Skeletal muscle tissue (tissue), 4 donors: ENCODE data around the gene TNFAIP8L3. TPM values are rescaled to one million over a fixed set of nuclear protein-coding genes. Genes with fewer than 3 reads are reported as not detected.

Experiments
- H3K27ac ChIP-seq: one replicate; pipeline ENCODE4 v1.7.0; 2013; ENCODE audit warnings: mild to moderate bottlenecking, low read depth, low read length, inconsistent platforms
- H3K27me3 ChIP-seq, 3 donors: one replicate each; pipeline ENCODE4 v1.7.0; 2013; ENCODE audit warnings: low read length in 3 of 3; ENCODE audit not compliant: control insufficient read depth in 3 of 3, insufficient read depth in 3 of 3
- H3K36me3 ChIP-seq, 3 donors: one replicate each; pipeline ENCODE4 v1.7.0; 2013; ENCODE audit warnings: low read length in 3 of 3; ENCODE audit not compliant: control insufficient read depth in 3 of 3, insufficient read depth in 3 of 3
- H3K4me1 ChIP-seq, 3 donors: one replicate each; pipeline ENCODE4 v1.7.0; 2013; ENCODE audit warnings: low read length in 3 of 3, mild to moderate bottlenecking in 3 of 3; ENCODE audit not compliant: control insufficient read depth in 3 of 3, insufficient read depth in 3 of 3
- H3K4me3 ChIP-seq, 3 donors: one replicate each; pipeline ENCODE4 v1.7.0; 2013; ENCODE audit warnings: low read length in 3 of 3
- H3K9ac ChIP-seq, 3 donors: one replicate each; pipeline ENCODE4 v1.7.0; 2013; ENCODE audit warnings: low read length in 3 of 3, mild to moderate bottlenecking in 3 of 3, moderate library complexity in 2 of 3, low read depth in 1 of 3
- H3K9me3 ChIP-seq, 3 donors: one replicate each; pipeline ENCODE4 v1.7.0; 2013; ENCODE audit warnings: low read length in 3 of 3; ENCODE audit not compliant: control insufficient read depth in 3 of 3
- total RNA-seq: library from RNA; depleted of rRNA; stranded (reverse); fragments of >200 nt; gene quantifications from one replicate; pipeline ENCODE4 v1.2.3, GENCODE V29; 2014
- donor health status: Osteomylitis.

TNFAIP8L3 gene
- total RNA-seq, 1 donor from 2014 or later: 2.1 TPM

DNA sequence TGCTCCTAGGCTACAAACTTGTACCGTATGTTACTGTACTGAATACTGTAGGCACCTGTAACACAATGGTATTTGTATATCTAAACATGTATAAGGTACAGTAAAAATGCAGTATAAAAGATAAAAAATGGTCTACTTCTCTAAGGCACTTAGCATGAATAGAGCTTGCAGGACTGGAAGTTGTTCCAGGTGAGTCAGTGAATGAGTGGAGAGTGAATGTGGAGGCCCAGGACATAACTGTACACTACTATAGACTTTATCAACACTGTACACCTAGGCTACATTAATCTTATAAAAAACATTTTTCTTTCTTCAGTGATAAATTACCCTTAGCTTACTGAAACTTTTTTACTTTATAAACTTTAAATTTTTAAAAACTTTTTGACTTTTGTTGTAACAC is 12.5 kb downstream of the TNFAIP8L3 start:
- no peaks in the 10 kb centered on the region for H3K27me3 ChIP-seq
- no peak overlapping the region for H3K9ac ChIP-seq
- no peak overlapping the region for H3K27ac ChIP-seq
- no peaks in the 10 kb centered on the region for H3K36me3 ChIP-seq
- H3K4me3 ChIP-seq: no peak overlapping the region
- no peaks in the 10 kb centered on the region for H3K9me3 ChIP-seq
- peaks cover 0 to under 1% (median 0%) of the 10 kb centered on the region in 3 donors for H3K4me1 ChIP-seq

GRCh38 chr15:51080286-51080685 is 14.4 kb downstream of the TNFAIP8L3 start:
- Histone ChIP-seq H3K4me3 (no peak overlapping the region), H3K9me3 (no peaks in the 10 kb centered on the region), H3K36me3 (no peaks in the 10 kb centered on the region), H3K4me1 (peaks cover 0 to 10% (median 4%) of the 10 kb centered on the region in 3 donors), H3K27ac (no peak overlapping the region), H3K27me3 (no peaks in the 10 kb centered on the region), H3K9ac (no peak overlapping the region)

DNA sequence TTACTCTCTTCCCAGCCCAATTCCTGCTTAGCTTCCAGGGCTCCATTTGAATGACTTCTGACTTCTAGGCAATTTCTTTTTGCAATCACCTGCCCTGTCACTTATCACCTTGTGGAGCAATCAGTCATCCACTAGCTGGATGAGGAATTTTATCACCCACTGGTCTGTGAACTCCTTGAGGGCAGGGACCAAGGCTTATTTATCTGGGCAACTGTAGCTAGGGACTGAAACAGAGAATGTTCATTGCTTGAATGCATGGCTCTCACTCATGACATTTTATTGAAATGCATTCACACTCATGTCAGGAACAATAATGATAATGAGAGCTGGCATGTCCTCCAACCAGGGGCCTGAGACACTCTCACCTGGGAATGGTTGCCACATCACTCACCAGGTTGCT is 15.5 kb downstream of the TNFAIP8L3 start:
- H3K27ac ChIP-seq: no peak overlapping the region
- peak overlapping the region in 1 of 3 donors; percentile 7 for H3K9ac ChIP-seq
- no peak overlapping the region for H3K4me3 ChIP-seq
- H3K36me3 ChIP-seq: no peaks in the 10 kb centered on the region
- no peaks in the 10 kb centered on the region for H3K27me3 ChIP-seq
- H3K9me3 ChIP-seq: no peaks in the 10 kb centered on the region
- peaks cover 4 to 18% (median 6%) of the 10 kb centered on the region in 3 donors for H3K4me1 ChIP-seq

- Histone ChIP-seq H3K9me3 (no peaks in the 10 kb centered on the region), H3K27me3 (no peaks in the 10 kb centered on the region), H3K9ac (peak overlapping the region in 1 of 3 donors; percentile 50), H3K4me1 (peaks cover 4 to 18% (median 6%) of the 10 kb centered on the region in 3 donors), H3K4me3 (peak overlapping the region in 2 of 3 donors; percentile 4 to 38), H3K36me3 (no peaks in the 10 kb centered on the region), H3K27ac (peak overlapping the region; percentile 38)
These were observed 17.2 kb downstream of the TNFAIP8L3 start for GRCh38 chr15:51077221-51078153.

DNA sequence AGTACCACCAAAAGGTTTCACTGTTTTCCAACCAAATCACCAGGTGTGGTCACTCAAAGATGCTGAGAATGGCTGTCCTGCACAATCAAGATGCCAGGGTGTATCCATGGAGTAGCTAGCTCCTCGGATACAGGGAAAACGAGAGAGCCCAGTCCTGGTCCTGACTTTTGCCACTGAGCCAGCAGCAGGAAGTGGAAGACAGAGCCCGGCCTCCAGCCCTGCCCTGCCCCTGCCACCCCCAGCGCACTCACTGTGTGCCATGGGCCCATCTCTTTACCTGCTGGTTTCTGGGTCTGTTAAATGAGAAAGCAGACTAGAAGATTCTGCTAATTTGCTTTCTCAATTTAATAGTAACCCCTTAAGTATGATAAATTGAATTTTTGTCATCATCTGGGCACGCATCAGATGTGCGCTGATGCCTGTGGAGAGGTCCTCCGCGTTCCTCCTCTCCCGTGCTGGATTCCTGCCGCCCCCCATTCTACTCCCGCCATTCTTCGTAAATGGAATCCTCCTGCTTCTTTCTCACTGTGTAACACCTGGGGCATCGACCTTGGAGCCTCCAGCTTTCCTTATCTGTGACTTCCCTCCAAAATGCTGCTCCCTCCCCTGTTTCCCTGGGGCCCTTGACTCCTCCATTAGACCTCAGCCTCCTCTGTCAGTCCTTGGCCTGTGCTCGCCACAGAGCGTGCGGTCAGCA is 18.0 kb downstream of the TNFAIP8L3 start:
- Histone ChIP-seq H3K4me1 (peaks cover 4 to 18% (median 6%) of the 10 kb centered on the region in 3 donors), H3K9me3 (no peaks in the 10 kb centered on the region), H3K4me3 (no peak overlapping the region), H3K27me3 (no peaks in the 10 kb centered on the region), H3K27ac (peak overlapping the region; percentile 38), H3K36me3 (no peaks in the 10 kb centered on the region), H3K9ac (no peak overlapping the region)

DNA sequence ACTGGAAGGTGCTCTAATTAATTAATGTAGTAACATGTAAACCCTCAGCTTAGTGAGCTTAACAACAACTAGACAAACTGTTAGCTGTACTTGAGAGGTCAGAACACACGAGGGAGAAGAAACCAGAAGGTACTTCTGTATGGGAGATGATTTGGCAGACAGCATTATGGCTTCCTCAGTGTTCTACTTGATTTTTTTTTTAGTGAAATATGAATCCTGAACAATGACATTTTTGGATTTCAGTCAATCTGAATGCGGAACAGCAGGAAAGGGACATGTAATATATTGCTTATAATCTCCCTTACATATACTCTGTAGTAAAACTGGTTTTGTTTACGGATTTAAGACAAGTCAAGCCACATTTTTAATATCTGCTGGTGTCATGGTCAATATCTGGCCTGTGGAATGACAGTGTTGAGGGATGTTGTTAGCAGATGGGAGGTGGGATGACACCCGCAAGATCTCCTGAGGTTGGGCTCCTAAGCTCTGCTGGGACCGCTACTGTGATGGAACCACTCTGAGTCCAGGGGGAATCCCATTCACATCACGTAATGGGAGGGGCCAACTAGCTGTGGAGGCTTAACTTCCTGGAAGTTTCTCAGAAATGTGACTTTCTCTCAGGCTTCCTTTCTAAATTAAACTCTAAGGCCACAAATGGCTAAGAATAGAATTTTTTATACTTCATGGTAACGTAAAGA is 18.7 kb downstream of the TNFAIP8L3 start:
- Histone ChIP-seq H3K27ac (peak overlapping the region; percentile 38), H3K36me3 (no peaks in the 10 kb centered on the region), H3K9ac (no peak overlapping the region), H3K4me3 (no peak overlapping the region), H3K9me3 (no peaks in the 10 kb centered on the region), H3K27me3 (no peaks in the 10 kb centered on the region), H3K4me1 (peaks cover 4 to 18% (median 6%) of the 10 kb centered on the region in 3 donors)

GRCh38 chr15:51075364-51075763 is 19.3 kb downstream of the TNFAIP8L3 start:
- no peak overlapping the region for H3K9ac ChIP-seq
- no peak overlapping the region for H3K4me3 ChIP-seq
- H3K27me3 ChIP-seq: no peaks in the 10 kb centered on the region
- H3K27ac ChIP-seq: no peak overlapping the region
- no peaks in the 10 kb centered on the region for H3K9me3 ChIP-seq
- no peaks in the 10 kb centered on the region for H3K36me3 ChIP-seq
- H3K4me1 ChIP-seq: peaks cover 4 to 18% (median 6%) of the 10 kb centered on the region in 3 donors

DNA sequence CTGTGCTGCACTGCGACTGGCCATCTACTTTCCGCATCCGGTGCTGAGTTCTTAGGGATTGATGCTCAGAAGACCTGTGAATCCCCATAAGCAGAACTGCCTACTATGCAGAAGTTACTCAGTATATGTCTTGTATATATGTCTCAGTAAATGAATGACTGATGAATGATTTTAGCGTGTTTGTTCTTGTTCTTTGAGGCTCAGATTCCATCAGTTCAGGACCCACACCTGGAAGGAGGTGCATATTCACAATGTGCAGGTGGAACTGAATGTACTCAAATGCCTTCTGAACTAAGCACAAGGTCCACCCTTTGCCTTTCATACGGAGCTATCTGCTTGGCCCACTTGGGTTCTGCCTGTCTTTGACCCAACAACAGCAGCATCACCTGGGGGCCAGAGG is 19.8 kb downstream of the TNFAIP8L3 start:
- Histone ChIP-seq H3K4me1 (peaks cover 4 to 18% (median 6%) of the 10 kb centered on the region in 3 donors), H3K4me3 (no peak overlapping the region), H3K9ac (no peak overlapping the region), H3K27me3 (no peaks in the 10 kb centered on the region), H3K36me3 (no peaks in the 10 kb centered on the region), H3K27ac (no peak overlapping the region), H3K9me3 (no peaks in the 10 kb centered on the region)

- no peaks in the 10 kb centered on the region for H3K36me3 ChIP-seq
- H3K9ac ChIP-seq: no peak overlapping the region
- no peaks in the 10 kb centered on the region for H3K9me3 ChIP-seq
- no peaks in the 10 kb centered on the region for H3K27me3 ChIP-seq
- no peak overlapping the region for H3K4me3 ChIP-seq
- H3K27ac ChIP-seq: no peak overlapping the region
- peaks cover 4 to 11% (median 6%) of the 10 kb centered on the region in 3 donors for H3K4me1 ChIP-seq
These were observed 23.1 kb downstream of the TNFAIP8L3 start for GRCh38 chr15:51071578-51071977.
